Kasumi-1 (cell line): ENCODE data around the gene ZNF416.

ENCODE experiments used
- DNase-seq, 2 experiments: peaks; one replicate each; lab custom pipeline; 2025; lab: John Stamatoyannopoulos, UW

Gene ZNF416

DNA sequence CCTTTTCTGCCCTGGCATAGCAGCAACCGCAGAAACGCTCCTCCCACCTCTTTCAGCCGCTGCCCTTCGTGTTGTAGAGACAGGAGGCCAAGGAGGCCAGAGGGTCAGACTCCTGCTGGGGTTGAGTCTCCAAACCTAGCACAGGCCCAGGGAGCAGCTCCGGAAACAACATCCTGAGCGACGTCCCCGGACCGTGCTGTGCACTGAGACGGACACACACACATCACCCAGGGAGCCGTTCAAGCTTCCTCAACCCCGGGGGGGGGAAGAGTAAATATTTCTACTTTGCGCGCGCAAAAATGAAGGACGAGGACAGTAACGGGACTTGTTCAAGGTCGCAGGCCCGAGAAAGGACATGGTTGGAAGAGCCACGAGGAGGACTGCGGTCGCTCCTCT is 19.7 kb downstream of the ZNF416 start:
- DNase-seq, result no peak

GRCh38 chr19:57558525-57558924 is 20.2 kb downstream of the ZNF416 start:
- peak in 1 of 2 experiments; percentile 33 for DNase-seq

DNA sequence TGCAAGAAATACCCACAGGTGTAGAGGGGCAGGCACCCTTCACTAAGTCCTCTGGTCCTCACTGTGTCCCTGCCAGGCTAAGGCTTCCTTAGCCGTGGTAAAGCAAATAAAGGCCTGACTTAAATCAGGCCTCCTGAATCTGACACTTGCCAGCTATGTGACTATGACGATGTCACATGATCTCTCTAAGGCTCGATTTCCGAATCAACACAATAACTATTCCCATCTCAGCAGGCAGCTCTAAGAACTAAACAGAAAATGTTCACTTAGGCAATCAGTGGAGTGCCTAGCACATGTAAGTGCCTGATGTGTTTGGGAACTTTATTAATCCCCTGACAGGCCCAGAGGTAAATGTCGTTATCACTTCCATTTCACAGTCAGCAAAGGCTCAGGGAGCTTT is 21.1 kb downstream of the ZNF416 start:
- no peak for DNase-seq

- DNase-seq, result no peak
Measured at GRCh38 chr19:57552432-57552831, 26.3 kb downstream of the ZNF416 start.

DNA sequence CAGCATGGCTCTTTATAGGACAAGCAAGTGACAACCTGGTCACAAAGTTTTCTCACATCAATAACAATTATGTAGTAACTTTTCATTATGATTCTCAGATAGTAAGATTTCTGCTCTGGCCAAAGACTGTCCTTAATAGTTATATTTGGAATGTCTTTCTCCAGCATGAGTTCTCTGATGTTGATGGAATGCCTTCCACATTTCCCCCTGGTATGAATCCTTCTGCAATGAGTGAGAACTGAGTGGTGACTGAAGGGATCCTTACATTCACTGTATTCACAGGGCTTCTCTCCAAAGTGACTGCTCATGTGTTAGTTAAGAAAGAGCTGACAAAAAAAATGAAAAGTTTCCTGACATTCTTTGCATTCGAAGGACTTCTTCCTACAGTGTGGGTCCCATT is 32.2 kb downstream of the ZNF416 start:
- DNase-seq, result no peak

DNA sequence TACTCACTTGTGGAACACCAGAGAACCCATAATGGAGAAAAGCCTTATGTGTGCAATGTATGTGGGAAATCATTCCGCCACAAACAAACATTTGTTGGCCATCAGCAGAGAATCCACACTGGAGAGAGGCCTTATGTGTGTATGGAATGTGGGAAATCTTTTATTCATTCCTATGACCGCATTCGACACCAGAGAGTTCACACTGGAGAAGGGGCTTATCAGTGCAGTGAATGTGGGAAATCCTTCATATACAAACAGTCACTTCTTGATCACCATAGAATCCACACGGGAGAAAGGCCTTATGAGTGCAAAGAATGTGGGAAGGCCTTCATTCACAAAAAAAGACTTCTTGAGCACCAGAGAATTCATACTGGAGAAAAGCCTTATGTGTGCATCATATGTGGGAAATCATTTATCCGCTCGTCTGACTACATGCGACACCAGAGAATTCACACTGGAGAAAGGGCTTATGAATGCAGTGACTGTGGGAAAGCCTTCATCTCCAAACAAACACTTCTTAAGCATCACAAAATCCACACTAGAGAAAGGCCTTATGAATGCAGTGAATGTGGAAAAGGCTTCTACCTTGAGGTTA is 40.7 kb downstream of the ZNF416 start:
- DNase-seq, result no peak

DNA sequence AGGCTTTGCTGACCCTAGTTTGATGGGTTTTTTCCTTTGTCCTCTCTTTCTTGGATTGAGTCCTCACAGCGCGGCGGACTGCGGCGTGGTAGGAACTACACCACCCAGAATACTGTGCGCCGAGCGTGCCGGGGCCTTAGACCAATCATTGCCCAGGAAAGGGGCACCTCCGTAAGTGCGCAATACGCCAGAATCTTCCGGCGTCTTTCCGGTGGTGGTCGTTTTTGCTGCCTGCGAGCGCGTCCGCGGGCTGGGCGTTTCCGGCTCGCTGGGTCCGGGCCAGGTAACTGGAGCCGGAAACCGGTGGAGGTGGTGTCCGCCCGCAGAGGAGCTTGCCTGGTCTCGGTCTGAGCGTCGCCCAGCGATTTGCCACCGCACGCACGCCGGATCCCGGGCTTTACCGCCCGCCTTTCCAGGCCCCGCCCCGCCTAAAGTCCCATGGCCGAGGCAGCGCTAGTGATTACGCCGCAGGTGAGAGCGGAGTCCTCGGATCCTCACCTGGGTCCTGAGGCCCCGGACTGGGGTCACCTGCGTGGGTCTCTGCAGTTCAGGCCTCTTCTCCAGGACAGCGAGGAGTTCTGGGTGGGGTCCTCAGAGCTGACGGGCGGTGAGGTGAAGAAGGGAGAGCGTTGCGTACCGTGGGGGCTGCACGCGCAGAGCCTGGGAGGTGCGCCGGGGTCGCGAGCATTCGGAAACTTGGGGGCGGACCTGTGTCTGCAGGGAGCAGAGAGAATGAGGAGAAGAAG is 51.4 kb downstream of the ZNF416 start, which contains the start of gene ZNF549:
TSS of gene ZNF549 (plus strand) at position 221 of the 746 bp plus-strand sequence. CDS start at position 439, 218 bp downstream.
- peak; percentile 87 to 94 for DNase-seq
